H1 (cell line): ENCODE data around the gene PUSL1. TPM values are rescaled to one million over a fixed set of nuclear protein-coding genes. Genes with fewer than 3 reads are reported as not detected.

ENCODE experiments used
- CTCF ChIA-PET: fragments of 300-600 bp; sonication (Branson Sonifier 250); formaldehyde crosslinking; loops from one replicate; lab custom pipeline; 2021; ENCODE audit not compliant: partially characterized antibody; lab: Charles Lee
- POLR2A ChIA-PET: fragments of 300-600 bp; sonication (Branson Sonifier 250); formaldehyde crosslinking; loops from one replicate; lab custom pipeline; 2021; ENCODE audit warnings: inconsistent platforms; ENCODE audit not compliant: partially characterized antibody; lab: Charles Lee
- DNase-seq, 2 experiments: peaks; one replicate each; pipeline versions ENCODE4 v3.0.0 to v3.0.0-alpha.2; 2010 to 2022; ENCODE audit warnings: low spot score in 2 of 2, low read depth in 1 of 2, mixed read lengths in 1 of 2
- FAIRE-seq: peaks from 2 replicates; lab custom pipeline; 2011; peaks lifted over from hg19 to GRCh38; lab: Jason Lieb, UNC
- H2AFZ ChIP-seq: 2 replicates; pipeline ENCODE4 v1.8.1; 2012; ENCODE audit warnings: low read length, inconsistent platforms
- H2AK5ac ChIP-seq: 2 replicates; pipeline ENCODE4 v1.6.1; 2013; ENCODE audit warnings: low read depth, low read length
- H2BK120ac ChIP-seq: replicated peaks from 2 replicates; pipeline ENCODE3; 2013; ENCODE audit warnings: low read depth, low read length, inconsistent platforms
- H2BK12ac ChIP-seq: 2 replicates; pipeline ENCODE4 v1.6.1; 2013; ENCODE audit warnings: low read depth, low read length
- H2BK15ac ChIP-seq: 2 replicates; pipeline ENCODE4 v1.6.1; 2013; ENCODE audit warnings: low read length
- H2BK20ac ChIP-seq: 2 replicates; pipeline ENCODE4 v1.6.1; 2013; ENCODE audit warnings: low read length
- H2BK5ac ChIP-seq: 2 replicates; pipeline ENCODE4 v1.6.1; 2013; ENCODE audit warnings: low read depth, low read length
- H3K14ac ChIP-seq: 2 replicates; pipeline ENCODE4 v1.6.1; 2013; ENCODE audit warnings: inconsistent platforms; ENCODE audit not compliant: insufficient read length
- H3K18ac ChIP-seq: 2 replicates; pipeline ENCODE4 v1.6.1; 2013; ENCODE audit warnings: low read length; ENCODE audit errors: extremely low read depth
- H3K23ac ChIP-seq: 2 replicates; pipeline ENCODE4 v1.6.1; 2013; ENCODE audit warnings: inconsistent platforms; ENCODE audit not compliant: insufficient read length
- H3K23me2 ChIP-seq: 2 replicates; pipeline ENCODE4 v1.6.1; 2013; ENCODE audit warnings: low read depth, low read length
- H3K27ac ChIP-seq: 2 replicates; pipeline ENCODE4 v1.6.1; 2011; ENCODE audit warnings: low read depth, low read length, inconsistent platforms
- H3K27me3 ChIP-seq, 4 experiments: replicated peaks in 1 of 4; 1 replicate in 1 of 4; 2 replicates in 3 of 4; pipeline versions ENCODE4 v1.6.1 to v1.8.1; 2011 to 2013; ENCODE audit warnings: low read length in 3 of 4, mild to moderate bottlenecking in 3 of 4, inconsistent platforms in 2 of 4, mixed read lengths in 2 of 4, moderate library complexity in 1 of 4; ENCODE audit not compliant: control insufficient read depth in 3 of 4, insufficient read depth in 3 of 4; ENCODE audit errors: extremely low read depth in 1 of 4
- H3K36me3 ChIP-seq, 4 experiments: 2 replicates each; pipeline versions ENCODE4 v1.6.1 to v1.8.1; 2011 to 2013; ENCODE audit warnings: mild to moderate bottlenecking in 4 of 4, low read length in 3 of 4, moderate library complexity in 2 of 4, control low read depth in 1 of 4, inconsistent platforms in 1 of 4; ENCODE audit not compliant: insufficient read depth in 4 of 4, control insufficient read depth in 2 of 4
- H3K4ac ChIP-seq: replicated peaks from 2 replicates; pipeline ENCODE3; 2013; ENCODE audit warnings: low read length, low read depth, mixed read lengths, inconsistent platforms; ENCODE audit not compliant: insufficient read length
- H3K4me1 ChIP-seq, 4 experiments: replicated peaks in 1 of 4; 1 replicate in 1 of 4; 2 replicates in 3 of 4; pipeline versions ENCODE4 v1.6.1 to v1.8.1; 2011 to 2013; ENCODE audit warnings: low read length in 3 of 4, inconsistent platforms in 2 of 4, mixed read lengths in 1 of 4; ENCODE audit not compliant: insufficient read depth in 4 of 4, control insufficient read depth in 3 of 4
- H3K4me2 ChIP-seq, 2 experiments: 2 replicates each; pipeline versions ENCODE4 v1.6.1 to v1.8.1; 2011 to 2013; ENCODE audit warnings: low read depth in 2 of 2, low read length in 2 of 2, control low read depth in 1 of 2, inconsistent platforms in 1 of 2, mild to moderate bottlenecking in 1 of 2; ENCODE audit not compliant: insufficient read depth in 1 of 2
- H3K4me3 ChIP-seq, 4 experiments: fragments of 200-600, 300-600 bp in 1 of 4; sonication (generic), shearing (Covaris generic), sonication (Bioruptor Twin) in 1 of 4; 2 replicates each; pipeline versions ENCODE4 v1.5.1 to v1.8.1; 2011 to 2016; ENCODE audit warnings: low read length in 4 of 4, low read depth in 3 of 4, control low read depth in 2 of 4, inconsistent platforms in 2 of 4, mild to moderate bottlenecking in 2 of 4, mixed read lengths in 1 of 4, moderate library complexity in 1 of 4; ENCODE audit not compliant: insufficient read depth in 2 of 4; ENCODE audit errors: extremely low read depth in 1 of 4
- H3K56ac ChIP-seq: replicated peaks from 2 replicates; pipeline ENCODE3; 2013; ENCODE audit warnings: low read depth, mild to moderate bottlenecking, mixed read lengths, low read length, inconsistent platforms; ENCODE audit not compliant: insufficient read length
- H3K79me1 ChIP-seq: 2 replicates; pipeline ENCODE4 v1.6.1; 2013; ENCODE audit warnings: low read depth, low read length, control low read depth
- H3K79me2 ChIP-seq, 2 experiments: 2 replicates each; pipeline versions ENCODE4 v1.6.1 to v1.8.1; 2012 to 2013; ENCODE audit warnings: low read length in 2 of 2, mild to moderate bottlenecking in 2 of 2, inconsistent platforms in 1 of 2; ENCODE audit not compliant: insufficient read depth in 2 of 2, control insufficient read depth in 1 of 2
- H3K9ac ChIP-seq, 4 experiments: replicated peaks in 1 of 4; 1 replicate in 1 of 4; 2 replicates in 3 of 4; pipeline versions ENCODE4 v1.6.1 to v1.8.1; 2011 to 2013; ENCODE audit warnings: low read depth in 3 of 4, low read length in 3 of 4, control low read depth in 2 of 4, mild to moderate bottlenecking in 2 of 4, moderate library complexity in 2 of 4, inconsistent platforms in 1 of 4; ENCODE audit errors: extremely low read depth in 1 of 4
- H3K9me3 ChIP-seq, 2 experiments: 2 replicates each; pipeline versions ENCODE4 v1.6.1 to v1.8.1; 2012 to 2013; ENCODE audit warnings: mild to moderate bottlenecking in 2 of 2, moderate library complexity in 2 of 2, control low read depth in 1 of 2, inconsistent platforms in 1 of 2, low read depth in 1 of 2, low read length in 1 of 2, mixed read lengths in 1 of 2; ENCODE audit not compliant: insufficient read depth in 2 of 2
- H4K20me1 ChIP-seq, 2 experiments: replicated peaks in 1 of 2; 2 replicates each; pipeline versions ENCODE3 to v1.8.1; 2011 to 2013; ENCODE audit warnings: inconsistent platforms in 2 of 2, low read length in 2 of 2, mild to moderate bottlenecking in 1 of 2; ENCODE audit not compliant: insufficient read depth in 2 of 2, control insufficient read depth in 1 of 2
- H4K5ac ChIP-seq: 2 replicates; pipeline ENCODE4 v1.6.1; 2013; ENCODE audit warnings: low read length, low read depth, mixed read lengths, inconsistent platforms; ENCODE audit not compliant: insufficient read length
- H4K8ac ChIP-seq: 2 replicates; pipeline ENCODE4 v1.8.0; 2013; ENCODE audit warnings: mild to moderate bottlenecking, moderate library complexity, low read length, inconsistent platforms; ENCODE audit not compliant: insufficient read depth; ENCODE audit errors: extremely low read depth
- H4K91ac ChIP-seq: replicated peaks from 2 replicates; pipeline ENCODE3; 2013; ENCODE audit warnings: low read length, mixed read lengths, inconsistent platforms; ENCODE audit not compliant: insufficient read length
- SP4 ChIP-seq: IDR thresholded peaks from 2 replicates; pipeline ENCODE4 v1.6.1; 2012; ENCODE audit warnings: low read length, inconsistent platforms
- WGBS, 2 experiments: shearing (Covaris generic) in 1 of 2; methylation state at CpG; one replicate each; pipeline versions ENCODE4 v1.1.6 to v1.1.7; 2013 to 2015; ENCODE audit warnings: low lambda C conversion rate in 2 of 2, mixed read lengths in 2 of 2, inconsistent platforms in 1 of 2, low coverage in 1 of 2, missing lambda C conversion rate in 1 of 2; ENCODE audit not compliant: insufficient replicate concordance in 2 of 2, insufficient coverage in 1 of 2, insufficient read length in 1 of 2; ENCODE audit errors: extremely low coverage in 1 of 2, missing lambda C conversion rate in 1 of 2; 5-methylcytosine and 5-hydroxymethylcytosine counted together
- polyA plus RNA-seq, 7 experiments: library from polyadenylated mRNA; depleted of rRNA in 3 of 7; stranded (reverse) in 5 of 7; unstranded in 2 of 7; fragments of >200 nt in 5 of 7; fragments of 200-250 nt in 2 of 7; gene quantifications; 1 replicate in 5 of 7; 2 replicates in 1 of 7; 4 replicates in 1 of 7; pipeline versions ENCODE4 v1.2.1 to v1.2.3, GENCODE V29; 2011 to 2013; ENCODE audit warnings: missing spikeins in 2 of 7, mixed read lengths in 2 of 7
- total RNA-seq: library from RNA; stranded (reverse); fragmentation: NEBNext Ultra II Directional; extraction: Animal tissue kit (Norgen Biotek cat#: 25700); gene quantifications from 2 replicates; pipeline ENCODE4 v1.2.1, GENCODE V29; 2021
- TF ChIP-seq, protein P1 (sequence below), 3 experiments: IDR thresholded peaks; 1 replicate in 2 of 3; 2 replicates in 1 of 3; pipeline versions ENCODE4 v1.5.1 to v1.6.1; 2011; ENCODE audit warnings: low read length in 3 of 3, mild to moderate bottlenecking in 3 of 3, inconsistent platforms in 2 of 3, low read depth in 1 of 3, moderate library complexity in 1 of 3; ENCODE audit not compliant: insufficient read depth in 1 of 3; ENCODE audit errors: control extremely low read depth in 1 of 3

The PUSL1 gene
- total and polyA plus RNA-seq, 2 of the 8 experiments (the other 6 are each of a cell fraction or from before 2014, with no cell fraction given), result 38.8 to 87.4 TPM

DNA sequence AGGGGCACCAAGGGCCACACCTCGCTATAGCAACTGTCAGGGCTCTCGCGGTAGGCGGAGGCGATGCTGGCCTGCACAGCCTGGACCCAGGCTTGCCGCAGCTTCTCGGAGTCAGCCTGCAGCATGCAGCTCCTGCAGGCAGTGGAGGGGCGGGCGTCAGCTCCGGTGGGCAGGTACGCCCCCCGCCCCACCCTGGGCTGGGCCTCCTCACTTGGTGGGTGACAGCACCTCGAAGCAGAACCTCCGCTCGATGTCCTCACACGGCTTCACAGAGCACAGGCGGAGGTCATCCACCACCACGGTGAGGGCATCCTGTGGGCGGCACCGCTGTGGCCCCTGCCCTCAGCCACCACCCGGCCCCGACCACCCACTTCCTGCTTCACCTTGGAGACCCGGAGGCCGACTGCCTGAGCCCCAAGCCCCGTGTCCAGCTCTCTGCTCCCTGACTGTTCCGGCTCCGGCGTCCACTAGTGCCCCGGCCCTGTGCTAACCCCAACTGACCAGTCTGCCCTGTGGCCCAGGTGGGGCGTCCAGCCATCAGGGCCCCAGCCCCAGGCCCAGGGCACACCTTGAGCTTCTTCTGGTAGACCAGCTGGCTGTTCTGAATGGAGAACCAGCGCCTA, 10.5 kb upstream of the PUSL1 start:
- H2AK5ac ChIP-seq, result no peak overlapping the region
- TF ChIP-seq, protein P1, sequence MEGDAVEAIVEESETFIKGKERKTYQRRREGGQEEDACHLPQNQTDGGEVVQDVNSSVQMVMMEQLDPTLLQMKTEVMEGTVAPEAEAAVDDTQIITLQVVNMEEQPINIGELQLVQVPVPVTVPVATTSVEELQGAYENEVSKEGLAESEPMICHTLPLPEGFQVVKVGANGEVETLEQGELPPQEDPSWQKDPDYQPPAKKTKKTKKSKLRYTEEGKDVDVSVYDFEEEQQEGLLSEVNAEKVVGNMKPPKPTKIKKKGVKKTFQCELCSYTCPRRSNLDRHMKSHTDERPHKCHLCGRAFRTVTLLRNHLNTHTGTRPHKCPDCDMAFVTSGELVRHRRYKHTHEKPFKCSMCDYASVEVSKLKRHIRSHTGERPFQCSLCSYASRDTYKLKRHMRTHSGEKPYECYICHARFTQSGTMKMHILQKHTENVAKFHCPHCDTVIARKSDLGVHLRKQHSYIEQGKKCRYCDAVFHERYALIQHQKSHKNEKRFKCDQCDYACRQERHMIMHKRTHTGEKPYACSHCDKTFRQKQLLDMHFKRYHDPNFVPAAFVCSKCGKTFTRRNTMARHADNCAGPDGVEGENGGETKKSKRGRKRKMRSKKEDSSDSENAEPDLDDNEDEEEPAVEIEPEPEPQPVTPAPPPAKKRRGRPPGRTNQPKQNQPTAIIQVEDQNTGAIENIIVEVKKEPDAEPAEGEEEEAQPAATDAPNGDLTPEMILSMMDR (IDR thresholded peaks at IDR 0.05; ENCODE audit: control extremely low read depth in 1 of 3, insufficient read depth in 1 of 3, low read depth in 1 of 3, low read length in 3 of 3), result no peak
- no peak for TF ChIP-seq SP4
- H3K23ac ChIP-seq, result no peak overlapping the region
- no peak overlapping the region for H2BK15ac ChIP-seq
- no peak overlapping the region for H2BK120ac ChIP-seq
- H3K4ac ChIP-seq, result no peak overlapping the region
- no peak overlapping the region for H3K18ac ChIP-seq
- H3K36me3 ChIP-seq, result peaks cover 0 to 7% (median 0%) of the 10 kb centered on the region in 4 experiments; a peak in 1 of 8 replicates
- H3K4me1 ChIP-seq, result peaks cover 0 to 4% (median 0%) of the 10 kb centered on the region in 4 experiments; a peak in 1 of 7 replicates
- H3K4me3 ChIP-seq, result no peak overlapping the region
- ChIA-PET POLR2A (interaction anchor here (1.0 to 1.2 kb wide), 2 partner anchors 12 to 18 kb away, joined by 3 read pairs; no protein-coding TSS in a partner anchor), CTCF (interaction anchor here (0.6 to 1.2 kb wide), 2 partner anchors 13 to 17 kb away, joined by 3 read pairs; no protein-coding TSS in a partner anchor)
- no peaks in the 10 kb centered on the region for H3K79me1 ChIP-seq
- WGBS, 2 experiments, result 97% methylated on average over 16 of the region's 31 CpGs; no CpG with 5 or more reads in 1 of the 2 experiments
- H2BK20ac ChIP-seq, result no peak overlapping the region
- no peak overlapping the region for H4K91ac ChIP-seq
- no peak overlapping the region for H4K8ac ChIP-seq
- no peak for DNase-seq
- H3K4me2 ChIP-seq, result no peak overlapping the region
- H2BK5ac ChIP-seq, result no peak overlapping the region
- no peak overlapping the region for H3K56ac ChIP-seq
- no peak overlapping the region for H3K9ac ChIP-seq
- H3K23me2 ChIP-seq, result no peaks in the 10 kb centered on the region
- no peaks in the 10 kb centered on the region for H3K9me3 ChIP-seq
- no peak overlapping the region for H3K27ac ChIP-seq
- H2AFZ ChIP-seq, result no peak overlapping the region
- FAIRE-seq, result no peak
- peaks cover 6 to 18% of the 10 kb centered on the region in 2 experiments for H4K20me1 ChIP-seq
- no peaks in the 10 kb centered on the region; a peak in 1 of 7 replicates for H3K27me3 ChIP-seq
- no peak overlapping the region for H2BK12ac ChIP-seq
- no peak overlapping the region for H3K14ac ChIP-seq
- no peaks in the 10 kb centered on the region for H3K79me2 ChIP-seq
- H4K5ac ChIP-seq, result no peak overlapping the region
